ENCODE data around the gene CYTH4.

DNA sequence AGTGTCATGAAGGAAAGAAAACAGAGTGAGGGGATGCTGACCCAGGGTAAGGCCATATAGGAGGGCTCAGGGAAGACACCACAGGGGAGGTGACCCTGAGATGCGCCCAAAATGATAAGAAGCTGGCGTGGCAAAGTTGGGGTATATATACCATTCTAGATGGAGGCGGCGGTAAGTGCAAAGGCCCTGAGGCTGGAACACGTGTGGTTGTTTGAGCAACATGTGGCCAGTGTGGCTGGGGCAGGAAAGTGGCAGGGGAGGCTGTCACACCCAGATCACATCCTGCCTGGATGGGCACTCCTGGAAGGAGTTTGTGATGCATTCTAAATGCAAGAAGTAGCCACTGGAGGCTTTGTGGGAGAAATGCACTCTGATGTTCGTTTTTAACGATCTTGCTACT, 70.2 kb downstream of the CYTH4 start:
- no peak for TF ChIP-seq RAD21 (CRISPR knock-in tag; IDR thresholded peaks at IDR 0.05)
- no peak for TF ChIP-seq EZH2 (conservative IDR thresholded peaks at IDR 0.05; ENCODE audit: low read depth, low read length)
- no peak for TF ChIP-seq ZBTB2 (CRISPR knock-in tag; IDR thresholded peaks at IDR 0.05; ENCODE audit: low read depth)
- TF ChIP-seq DMAP1 (CRISPR knock-in tag; IDR thresholded peaks at IDR 0.05) = no peak
- TF ChIP-seq, protein P1, sequence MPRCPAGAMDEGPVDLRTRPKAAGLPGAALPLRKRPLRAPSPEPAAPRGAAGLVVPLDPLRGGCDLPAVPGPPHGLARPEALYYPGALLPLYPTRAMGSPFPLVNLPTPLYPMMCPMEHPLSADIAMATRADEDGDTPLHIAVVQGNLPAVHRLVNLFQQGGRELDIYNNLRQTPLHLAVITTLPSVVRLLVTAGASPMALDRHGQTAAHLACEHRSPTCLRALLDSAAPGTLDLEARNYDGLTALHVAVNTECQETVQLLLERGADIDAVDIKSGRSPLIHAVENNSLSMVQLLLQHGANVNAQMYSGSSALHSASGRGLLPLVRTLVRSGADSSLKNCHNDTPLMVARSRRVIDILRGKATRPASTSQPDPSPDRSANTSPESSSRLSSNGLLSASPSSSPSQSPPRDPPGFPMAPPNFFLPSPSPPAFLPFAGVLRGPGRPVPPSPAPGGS (CRISPR knock-in tag; IDR thresholded peaks at IDR 0.05) = no peak
- TF ChIP-seq GABPA (IDR thresholded peaks at IDR 0.05; ENCODE audit: low read depth, low read length) = no peak
- no peak for TF ChIP-seq GABPA (CRISPR knock-in tag; IDR thresholded peaks at IDR 0.05; ENCODE audit: low read depth)
- TF ChIP-seq MYC (CRISPR knock-in tag; IDR thresholded peaks at IDR 0.05; ENCODE audit: borderline replicate concordance) = no peak
- TF ChIP-seq ZNF704 (CRISPR knock-in tag; IDR thresholded peaks at IDR 0.05; ENCODE audit: borderline replicate concordance) = no peak
